HG03175 (cell line): ENCODE results near the gene ADCY7.
A peak's percentile ranks its signal among the peaks of the same experiment; 100 is the strongest.

Source experiments
- ATAC-seq: cut with Tn5 transposase; IDR thresholded peaks from one replicate; pipeline ENCODE4 v1.9.1; 2021; ENCODE audit warnings: mild to moderate bottlenecking, moderate library complexity; ENCODE audit not compliant: unreplicated experiment

ADCY7 gene

DNA sequence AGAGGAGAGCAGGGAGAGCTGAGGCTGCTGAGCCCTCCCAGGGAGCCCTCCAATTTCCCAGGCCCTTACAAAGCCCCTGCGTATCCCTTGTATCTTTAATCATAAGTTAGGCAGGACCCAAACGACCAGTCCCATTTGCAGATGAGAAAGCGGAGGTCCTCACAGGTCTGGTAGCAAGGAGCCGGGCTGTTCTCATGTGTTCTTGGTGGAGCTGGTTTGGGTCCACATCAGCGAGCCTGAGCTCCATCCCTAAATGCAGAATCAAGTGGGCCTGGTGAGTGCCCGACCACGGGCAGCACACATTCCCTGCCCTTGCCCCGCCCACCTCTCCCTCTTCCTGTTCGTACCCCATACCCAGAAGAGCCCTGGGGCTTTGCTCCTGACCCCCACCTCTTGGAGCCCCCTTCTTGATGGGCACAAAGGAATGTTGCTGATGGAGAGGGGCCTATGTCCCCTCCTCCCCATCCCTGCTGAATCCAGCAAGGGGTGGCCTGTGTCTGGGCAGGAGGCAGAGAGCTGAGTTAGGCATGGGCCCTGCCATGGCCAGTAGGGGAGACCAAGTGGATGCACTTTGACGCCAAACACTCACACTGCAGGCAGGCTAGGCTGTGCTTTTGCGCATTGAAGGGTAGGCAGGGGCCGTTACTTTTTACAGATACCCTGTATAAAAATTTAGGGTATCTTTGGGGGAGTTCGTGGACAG, 18.3 kb upstream of the ADCY7 start:
- no peak for ATAC-seq

DNA sequence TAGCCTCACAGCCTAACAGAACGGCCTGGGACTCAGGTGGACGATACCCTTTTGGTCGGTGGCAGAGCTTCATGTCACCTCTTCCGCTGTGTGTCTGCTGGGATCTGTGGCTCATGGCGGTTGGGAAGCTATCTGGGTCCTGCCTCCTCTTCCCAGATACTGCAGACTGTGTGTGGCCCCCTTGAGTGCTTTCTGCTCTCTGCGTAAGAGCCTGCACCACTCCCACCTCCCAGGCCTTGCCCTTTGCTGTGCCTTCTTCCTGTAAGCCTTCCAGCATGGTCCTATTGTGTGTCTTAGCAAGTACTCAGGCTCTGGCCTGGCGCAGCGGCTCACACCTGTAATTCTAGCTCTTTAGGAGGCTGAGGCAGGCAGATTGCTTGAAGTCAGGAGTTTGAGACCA, 17.5 kb upstream of the ADCY7 start:
- no peak for ATAC-seq

DNA sequence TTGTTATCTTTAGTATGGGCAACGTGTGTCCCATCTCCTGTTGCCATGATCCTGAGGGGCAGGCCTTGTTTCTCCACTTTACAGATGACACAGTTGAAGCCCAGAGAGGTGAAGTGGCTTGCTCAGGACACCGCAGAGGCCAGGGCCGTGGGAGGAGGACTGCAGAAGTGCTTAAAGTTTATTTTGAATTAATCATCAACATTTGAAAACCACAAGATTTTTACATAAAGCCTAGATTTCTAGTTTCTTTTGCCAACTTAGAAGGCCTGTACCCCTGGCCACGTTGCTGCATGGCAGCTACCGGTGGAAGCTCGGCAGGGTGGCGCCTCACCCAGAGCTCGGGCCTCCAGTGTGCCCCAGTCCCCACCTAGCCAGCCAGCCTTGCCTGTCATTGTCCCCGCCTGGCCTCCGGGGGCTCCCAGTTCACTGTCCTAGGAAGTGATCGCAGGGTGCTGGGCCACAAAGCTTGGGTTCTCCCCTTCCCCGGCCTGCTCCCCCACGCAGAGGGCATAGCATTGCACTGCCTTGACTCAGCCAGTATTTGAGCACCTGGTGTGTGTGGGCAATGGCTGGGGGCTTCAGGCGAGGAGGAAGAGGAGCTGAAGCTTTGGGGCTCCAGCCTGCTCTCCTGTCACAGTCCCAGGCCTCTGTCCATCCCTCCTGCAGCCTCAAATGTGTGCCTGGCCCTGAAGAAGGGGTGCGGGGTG, 14.8 kb upstream of the ADCY7 start:
- ATAC-seq, result no peak

DNA sequence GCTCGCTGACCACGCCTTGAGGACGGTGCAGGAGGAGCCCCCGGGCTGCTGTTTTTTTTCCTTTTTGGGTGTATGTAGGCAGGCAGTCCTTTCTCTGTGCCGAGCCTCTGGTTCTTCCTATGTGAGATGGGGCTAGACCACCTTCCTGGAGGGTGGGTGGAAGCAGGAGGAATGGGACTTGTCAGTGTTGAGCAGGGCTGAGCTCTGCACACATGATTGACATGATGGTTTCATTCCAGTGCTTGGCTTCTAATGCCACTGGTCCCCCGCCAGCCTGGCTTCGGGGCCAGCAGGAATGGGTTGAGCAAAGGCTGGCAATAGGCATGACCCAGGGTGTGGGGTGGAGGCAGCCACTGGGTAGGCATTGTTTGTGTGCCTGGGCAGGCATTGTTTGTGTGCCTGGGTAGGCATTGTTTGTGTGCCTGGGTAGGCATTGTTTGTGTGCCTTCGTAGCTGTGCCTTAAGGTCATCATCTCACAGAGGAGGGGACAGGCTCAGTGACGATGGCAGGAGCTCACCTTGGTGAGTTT, 14.2 kb upstream of the ADCY7 start:
- no peak for ATAC-seq

DNA sequence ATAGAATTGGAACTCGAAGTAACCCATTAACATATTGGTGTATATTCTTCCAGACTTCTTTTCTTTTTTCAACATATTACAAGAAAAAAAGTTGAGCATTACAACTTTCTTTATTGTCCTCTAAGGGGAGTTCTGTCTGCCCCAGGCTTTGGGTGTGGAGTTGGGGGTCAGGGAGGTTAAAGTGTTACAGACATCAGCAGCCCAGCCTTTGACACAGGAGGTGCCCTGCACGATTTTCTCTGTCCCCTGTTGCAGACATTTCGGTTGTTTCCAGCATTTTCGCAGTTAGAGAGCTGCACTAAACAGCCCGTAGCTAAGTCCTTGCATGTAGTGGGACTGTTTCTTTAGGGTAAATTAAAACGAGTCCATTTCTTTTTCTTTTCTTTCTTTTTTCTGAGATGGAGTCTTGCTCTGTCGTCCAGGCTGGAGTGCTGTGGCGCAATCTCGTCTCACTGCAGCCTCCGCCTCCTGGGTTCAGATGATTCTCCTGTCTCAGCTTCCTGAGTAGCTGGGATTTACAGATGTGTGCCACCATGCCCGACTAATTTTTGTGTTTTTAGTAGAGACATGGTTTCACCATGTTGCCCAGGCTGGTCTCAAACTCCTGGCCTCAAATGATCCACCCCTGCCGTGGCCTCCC, 13.4 kb upstream of the ADCY7 start:
- no peak for ATAC-seq

DNA sequence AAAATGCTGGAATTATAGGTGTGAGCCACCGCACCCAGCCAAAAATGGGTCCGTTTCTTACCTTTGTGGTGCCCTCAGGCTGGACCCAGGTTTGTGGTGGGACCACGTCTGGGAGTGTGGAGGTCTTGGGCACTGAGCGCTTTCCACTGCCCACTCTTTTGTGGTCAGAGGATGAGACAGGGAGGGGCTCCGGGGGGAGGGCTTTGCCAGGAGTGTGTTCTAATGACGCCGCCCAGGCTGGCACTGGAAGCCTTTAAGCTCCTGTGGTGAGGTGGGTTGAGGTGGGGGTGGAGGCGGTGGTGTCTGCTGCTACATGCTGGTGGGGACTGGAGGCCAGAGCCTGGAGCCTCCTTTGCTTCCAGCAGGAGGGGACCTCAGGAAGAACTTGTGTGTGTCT, 12.8 kb upstream of the ADCY7 start:
- ATAC-seq, result no peak

DNA sequence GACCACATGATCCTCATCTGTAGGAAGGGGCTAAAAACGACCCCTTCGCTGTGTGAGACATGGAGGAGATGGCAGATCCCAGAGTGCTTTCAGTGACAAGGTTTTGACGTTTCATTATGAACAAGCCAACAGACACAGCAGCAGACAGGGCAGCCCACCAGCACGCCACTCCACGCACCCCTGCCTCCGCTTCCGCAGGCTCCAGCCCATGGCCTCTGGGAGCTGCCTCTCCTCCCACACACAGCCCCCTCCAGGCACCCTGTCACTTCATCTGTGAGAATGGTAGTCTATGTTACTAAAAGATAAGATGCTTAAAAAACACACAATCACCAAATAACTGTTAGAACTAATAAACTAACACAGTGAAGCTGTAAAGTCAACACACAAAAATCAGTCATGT, 12.3 kb upstream of the ADCY7 start:
- no peak for ATAC-seq

DNA sequence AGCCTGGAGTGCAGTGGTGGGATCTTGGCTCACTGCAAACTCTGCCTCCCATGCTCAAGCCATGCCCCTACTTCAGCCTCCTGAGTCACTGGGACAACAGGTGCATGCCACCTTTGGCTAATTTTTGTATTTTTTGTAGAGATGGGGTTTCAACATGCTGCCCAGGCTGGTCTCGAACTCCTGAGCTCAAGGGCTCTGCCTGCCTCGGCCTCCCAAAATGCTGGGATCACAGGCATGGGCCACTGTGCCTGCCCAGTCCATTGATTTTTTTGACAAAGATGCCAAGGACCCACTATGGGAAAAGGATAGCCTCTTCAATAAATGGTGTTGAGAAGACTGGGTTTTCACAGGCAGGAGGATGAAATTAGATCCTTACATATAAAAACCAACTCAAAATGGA, 10.8 kb upstream of the ADCY7 start:
- ATAC-seq, result no peak

DNA sequence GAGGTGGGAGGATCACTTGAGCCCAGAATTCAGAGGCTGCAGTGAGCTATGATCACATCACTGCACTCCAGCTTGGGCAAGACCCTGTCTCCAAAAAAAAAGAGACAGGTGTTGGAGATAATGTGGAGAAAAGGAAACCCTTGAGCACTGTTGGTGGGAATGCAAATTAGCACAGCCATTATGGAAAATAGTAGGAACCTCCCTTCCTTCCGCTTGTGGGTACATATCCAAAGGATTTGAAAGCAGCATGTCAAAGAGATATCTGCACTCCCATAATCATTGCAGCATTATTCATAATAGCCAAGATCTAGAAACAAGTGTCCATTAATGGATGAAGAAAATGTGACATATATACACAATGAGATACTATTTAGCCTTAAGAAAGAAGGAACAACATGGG, 9.7 kb upstream of the ADCY7 start:
- no peak for ATAC-seq

DNA sequence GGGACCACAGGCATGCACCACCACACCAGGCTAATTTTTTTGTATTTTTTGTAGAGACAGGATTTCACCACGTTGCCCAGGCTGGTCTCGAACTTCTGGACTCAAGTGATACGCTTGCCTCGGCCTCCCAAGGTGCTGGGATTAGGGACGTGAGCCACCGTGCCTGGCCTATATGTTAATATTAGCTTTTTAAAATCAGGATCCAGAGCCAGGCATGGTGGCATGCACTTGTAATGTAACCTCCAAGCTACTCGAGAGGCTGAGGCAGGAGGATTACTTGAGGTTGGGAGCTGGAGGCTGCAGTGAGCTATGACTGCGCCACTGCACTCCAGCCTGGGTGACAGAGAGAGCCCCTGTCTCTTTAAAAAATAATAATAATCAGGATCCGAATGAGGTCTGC, 8.5 kb upstream of the ADCY7 start:
- ATAC-seq, result no peak

DNA sequence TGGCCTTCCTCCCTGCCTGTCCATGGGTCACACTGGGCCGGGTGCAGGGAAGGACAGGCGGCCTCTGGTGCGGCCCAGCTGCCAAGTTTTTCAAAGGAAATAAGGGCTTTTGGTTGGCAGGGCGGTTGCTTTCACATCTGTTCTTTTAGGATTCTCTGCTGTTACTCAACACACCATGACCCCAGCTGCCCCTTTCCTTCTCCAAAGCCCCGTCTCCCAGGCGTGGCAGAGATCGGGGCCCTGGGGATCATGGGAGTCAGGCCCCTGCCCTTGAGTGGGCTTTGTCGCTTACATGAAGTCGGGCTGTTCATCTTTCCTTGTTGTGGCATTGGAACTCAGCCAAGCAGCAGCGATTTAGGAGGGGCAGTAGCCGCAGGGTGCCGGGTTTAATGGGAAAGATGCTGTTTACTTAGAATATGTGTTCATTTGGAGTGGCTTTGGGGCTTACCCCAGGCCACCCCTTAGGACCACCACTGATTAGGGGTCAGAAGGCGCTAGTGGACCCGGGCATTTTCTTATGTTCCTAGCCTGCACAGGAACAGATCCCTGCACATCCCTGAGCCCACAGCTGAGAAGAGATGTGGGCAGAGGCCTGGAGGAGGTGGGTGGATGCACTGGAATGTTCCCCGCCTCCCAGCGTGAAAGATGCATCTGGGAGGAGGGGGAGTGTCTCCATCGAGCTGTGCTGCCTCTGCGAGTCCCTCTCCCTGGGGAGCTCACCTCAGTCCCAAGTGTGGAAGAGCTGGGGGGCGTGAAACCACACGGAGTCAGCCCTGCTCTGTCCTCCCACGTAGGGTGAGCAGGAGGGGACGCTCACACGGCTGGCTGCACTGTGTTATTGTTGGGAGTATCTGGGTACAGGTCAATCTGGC, 6.8 kb upstream of the ADCY7 start:
- ATAC-seq, result no peak

DNA sequence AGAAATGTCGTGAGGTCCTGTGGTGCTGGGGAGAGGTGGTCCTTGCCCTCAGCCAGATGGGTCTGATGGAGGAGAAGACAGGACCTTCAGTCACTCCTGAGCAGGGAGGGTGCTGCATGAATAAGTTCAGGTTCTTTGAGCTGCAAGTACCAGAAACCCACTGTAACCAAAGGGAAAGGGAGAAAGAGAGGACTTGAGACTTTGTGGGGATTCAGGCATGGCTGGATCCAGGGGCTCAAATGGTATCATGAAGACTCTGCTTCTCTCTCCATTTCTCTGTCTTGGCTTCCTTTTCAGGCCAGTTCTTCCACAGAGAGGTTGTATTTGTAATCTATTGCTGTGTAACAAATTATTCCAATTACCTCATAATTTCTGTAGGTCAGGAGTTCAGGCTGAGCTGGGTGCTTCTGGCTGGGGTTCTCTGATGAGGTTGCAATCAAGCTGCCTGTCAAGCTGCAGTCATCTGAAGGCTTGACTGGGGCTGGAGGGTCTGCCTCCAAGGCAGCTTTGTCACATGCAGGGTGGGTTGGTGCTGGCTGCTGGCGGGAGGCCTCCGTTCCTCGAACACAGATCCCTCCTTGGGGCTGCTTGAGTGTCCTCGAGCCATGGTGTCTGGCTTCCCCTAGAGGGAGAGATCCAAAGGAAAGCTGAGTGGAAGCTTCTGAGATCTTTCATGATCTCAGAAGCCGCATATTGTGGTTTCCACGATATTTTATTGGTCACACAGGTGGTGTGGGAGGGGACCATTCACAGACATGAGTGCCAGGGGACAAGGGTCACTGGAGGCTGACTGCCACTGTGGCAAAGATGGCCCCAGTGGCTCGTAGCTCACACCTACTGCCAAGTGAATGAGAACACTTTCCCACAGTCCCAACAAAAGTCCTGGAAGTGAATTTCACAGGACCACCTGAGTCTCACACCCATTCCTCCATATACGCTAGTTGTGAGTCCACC, 5.9 kb upstream of the ADCY7 start:
- no peak for ATAC-seq

DNA sequence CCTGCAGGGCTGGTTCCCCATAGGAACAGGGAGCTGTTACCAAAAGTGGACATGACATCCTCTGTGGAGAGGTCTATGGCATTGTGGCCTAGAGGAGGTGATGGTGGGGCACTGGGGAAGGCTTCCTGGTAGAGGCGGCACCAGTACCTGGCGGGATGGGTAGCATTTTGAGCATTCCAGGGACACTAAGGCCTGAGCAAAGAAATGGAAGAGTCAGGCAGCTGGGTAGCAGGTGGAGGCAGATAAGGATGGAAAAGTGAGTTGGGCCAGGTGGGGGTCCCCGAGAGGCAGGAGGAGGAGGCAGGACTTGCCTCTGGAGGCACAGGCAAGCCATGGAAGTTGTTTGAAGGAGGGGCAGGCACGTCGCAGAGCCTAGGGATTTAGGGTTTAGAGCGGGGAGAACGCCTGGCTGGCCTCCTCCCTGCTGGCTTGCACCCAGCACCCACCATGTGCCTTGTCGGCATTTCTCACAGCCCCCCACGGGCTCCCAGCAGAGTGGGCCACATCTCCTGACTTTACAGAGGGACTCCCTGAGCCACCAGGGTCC, 5.1 kb upstream of the ADCY7 start:
- no peak for ATAC-seq

DNA sequence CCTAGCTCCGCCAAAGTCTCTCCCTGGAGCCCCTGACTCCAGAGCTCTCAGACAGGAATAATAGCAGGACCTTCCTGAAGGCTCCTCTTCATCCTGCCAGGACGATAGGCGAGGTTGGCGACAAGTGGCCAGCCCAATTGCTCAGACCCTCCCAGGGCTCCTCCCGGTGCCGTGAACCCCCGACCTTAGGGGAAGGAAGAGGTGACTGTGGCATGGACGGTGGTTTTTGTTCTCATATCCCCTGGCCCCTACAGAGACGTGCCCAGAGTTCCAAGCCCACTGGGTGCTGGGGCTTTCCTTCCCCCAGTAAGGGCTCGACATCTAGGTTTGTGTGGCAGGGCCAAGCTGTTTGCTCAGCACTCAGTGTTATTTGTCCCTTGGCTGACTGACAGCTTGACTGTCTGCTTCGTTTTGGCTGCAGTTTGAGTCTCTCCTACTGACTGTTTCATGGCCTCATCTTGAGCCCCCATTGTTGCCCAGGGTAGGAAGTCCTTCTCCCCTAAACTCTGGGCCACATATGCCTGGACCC, 4.6 kb upstream of the ADCY7 start:
- no peak for ATAC-seq

DNA sequence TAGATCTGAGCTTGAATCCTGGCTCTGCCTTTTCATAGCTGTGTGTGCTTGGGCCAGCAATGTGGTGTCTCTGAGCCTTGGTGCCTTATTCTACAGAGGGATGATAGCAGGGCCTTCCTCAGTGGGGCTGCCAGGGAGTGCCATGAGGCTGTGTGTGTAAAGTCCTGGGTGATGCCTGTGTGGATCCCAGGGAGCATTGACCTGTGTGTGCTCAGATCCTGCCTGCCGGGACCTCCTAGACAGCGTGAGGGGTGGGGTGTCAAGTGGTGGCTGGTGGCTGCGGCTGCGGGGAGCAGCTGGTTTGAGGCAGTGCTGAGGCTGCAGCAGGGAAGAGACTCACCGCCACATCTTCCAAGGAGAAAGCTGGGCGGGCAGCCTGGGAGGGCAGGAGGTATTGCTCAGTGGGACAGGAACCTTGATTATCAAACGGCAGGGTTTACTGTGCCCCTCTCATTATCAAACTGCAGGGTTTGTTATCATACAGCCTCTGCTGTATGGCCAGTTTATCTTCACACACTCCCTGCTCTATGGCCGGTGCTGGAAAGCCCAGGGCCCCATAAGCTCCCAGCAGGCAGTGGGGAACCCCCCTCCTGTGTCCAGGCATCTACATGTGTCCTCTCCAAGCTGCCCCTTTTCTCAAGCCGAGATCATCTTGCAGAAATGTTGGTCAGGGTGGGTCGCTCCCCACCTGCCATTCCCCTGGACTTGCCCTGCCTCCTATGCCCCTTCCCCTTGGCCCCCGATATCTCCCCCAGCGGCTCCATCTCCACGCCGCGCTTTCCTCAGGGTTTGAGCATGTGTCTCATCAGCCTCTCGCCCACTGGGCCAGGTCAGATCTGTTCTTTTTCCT, 3.1 kb upstream of the ADCY7 start:
- ATAC-seq, result no peak

DNA sequence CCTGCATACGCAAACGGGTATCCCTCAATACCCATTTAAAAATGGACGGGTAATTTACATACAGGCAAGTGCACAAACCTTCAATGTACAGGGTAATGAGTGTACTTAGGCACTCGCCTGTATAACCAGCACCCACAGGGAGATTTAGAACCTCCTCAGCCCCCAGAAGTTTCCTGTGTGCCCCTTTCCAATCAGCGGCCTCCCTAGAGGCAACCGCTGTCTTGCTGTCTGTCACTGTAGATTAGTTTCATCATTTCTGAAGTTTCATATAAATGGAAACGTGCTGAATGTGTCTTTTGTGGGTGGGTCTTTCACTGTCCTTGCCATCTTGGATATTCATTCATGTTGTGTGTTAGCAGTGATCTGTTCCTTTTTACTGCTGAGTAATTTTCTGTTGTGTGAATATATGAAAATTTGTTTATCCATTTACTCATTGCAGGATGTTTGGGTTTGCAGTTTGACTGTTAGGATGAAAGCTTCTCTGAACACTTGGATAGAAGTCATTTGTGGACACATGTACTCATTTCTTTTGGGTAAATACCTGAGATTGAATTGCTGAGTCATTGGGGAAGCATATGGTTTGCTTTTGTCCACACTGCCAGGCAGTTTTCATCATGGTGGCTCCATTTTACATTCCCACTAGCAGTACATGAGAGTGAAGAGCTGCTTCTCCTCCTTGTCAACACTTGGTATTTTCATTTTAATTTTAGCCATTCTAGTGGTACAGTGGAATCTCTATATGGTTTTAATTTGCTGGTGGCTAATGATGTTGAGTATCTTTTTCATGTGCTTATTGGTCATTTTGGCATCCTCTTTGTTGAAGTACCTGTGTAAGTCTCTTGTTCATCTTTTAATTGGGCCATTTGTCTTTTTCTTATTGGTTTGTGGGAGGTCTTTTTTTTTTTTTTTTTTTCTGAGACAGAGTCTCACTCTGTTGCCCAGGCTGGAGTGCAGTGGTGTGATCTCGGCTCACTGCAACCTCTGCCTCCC, 2.1 kb upstream of the ADCY7 start:
- peak; percentile 29 for ATAC-seq

DNA sequence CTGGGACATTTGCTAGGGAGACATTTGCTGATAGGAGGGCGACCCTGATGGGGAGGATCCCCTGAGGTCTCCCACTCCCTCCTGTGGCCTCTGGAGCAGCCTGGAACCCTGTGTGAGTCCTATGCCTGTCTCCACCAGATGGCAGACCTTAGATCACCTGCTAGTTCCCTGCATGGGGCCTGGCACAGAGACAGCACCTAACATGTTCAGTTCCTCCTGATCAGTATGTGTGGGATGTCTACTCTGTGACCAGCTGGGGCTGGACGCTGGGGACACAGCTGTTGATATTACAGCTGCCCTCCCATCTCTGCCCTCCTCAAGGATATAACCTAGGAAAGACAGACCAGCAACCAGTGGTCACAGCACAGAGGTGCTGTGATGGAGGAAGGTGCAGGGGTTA, 1.1 kb upstream of the ADCY7 start:
- no peak for ATAC-seq
